WERI-Rb-1 (cell line): ENCODE results near the gene CACNA1E.
"Not testable (repeated sequence)": the region's sequence is repeated elsewhere in the genome, so short reads cannot be mapped to it uniquely, and the experiment has no call there.

Experiments used
- DNase-seq: peaks from one replicate; pipeline ENCODE4 v3.0.0-alpha.2; 2020
- H3K27ac ChIP-seq: fragments of 250-450 bp; sonication (Bioruptor Pico); 2 replicates; pipeline ENCODE4 v1.5.1; 2020; ENCODE audit warnings: mild to moderate bottlenecking, moderate library complexity
- H3K27me3 ChIP-seq: fragments of 250-450 bp; sonication (Bioruptor Pico); 2 replicates; pipeline ENCODE4 v1.5.1; 2021; ENCODE audit warnings: mild to moderate bottlenecking, low read depth, moderate library complexity; ENCODE audit not compliant: insufficient read depth, severe bottlenecking
- H3K36me3 ChIP-seq: fragments of 250-450 bp; sonication (Bioruptor Pico); 2 replicates; pipeline ENCODE4 v1.5.1; 2020; ENCODE audit warnings: mild to moderate bottlenecking, moderate library complexity
- H3K4me3 ChIP-seq: 2 replicates; pipeline ENCODE4 v1.5.1; 2011; ENCODE audit warnings: low read depth, mild to moderate bottlenecking, control low read depth, low read length
- H3K9me3 ChIP-seq: fragments of 250-450 bp; sonication (Bioruptor Pico); 2 replicates; pipeline ENCODE4 v1.5.1; 2021; ENCODE audit warnings: mild to moderate bottlenecking, moderate library complexity; ENCODE audit not compliant: severe bottlenecking
- CTCF ChIP-seq: IDR thresholded peaks from 2 replicates; pipeline ENCODE4 v1.5.1; 2011; ENCODE audit warnings: low read depth, mild to moderate bottlenecking, control low read depth, inconsistent platforms, low read length

CACNA1E gene

GRCh38 chr1:181531951-181532600 is 48.8 kb downstream of the CACNA1E start:
- Histone ChIP-seq H3K4me3 (no peak overlapping the region), H3K9me3 (no peaks in the 10 kb centered on the region), H3K27ac (no peak overlapping the region), H3K27me3 (no peaks in the 10 kb centered on the region), H3K36me3 (no peaks in the 10 kb centered on the region)
- no peak for TF ChIP-seq CTCF
- DNase-seq: no peak

GRCh38 chr1:181538836-181539235 is 55.5 kb downstream of the CACNA1E start:
- no peak overlapping the region for H3K27ac ChIP-seq
- no peak for TF ChIP-seq CTCF
- H3K36me3 ChIP-seq: no peaks in the 10 kb centered on the region
- H3K9me3 ChIP-seq: no peaks in the 10 kb centered on the region
- H3K4me3 ChIP-seq: no peak overlapping the region
- H3K27me3 ChIP-seq: no peaks in the 10 kb centered on the region
- DNase-seq: no peak

- no peak for TF ChIP-seq CTCF
- no peaks in the 10 kb centered on the region for H3K27me3 ChIP-seq
- no peak overlapping the region for H3K4me3 ChIP-seq
- H3K9me3 ChIP-seq: no peaks in the 10 kb centered on the region
- H3K27ac ChIP-seq: no peak overlapping the region
- H3K36me3 ChIP-seq: no peaks in the 10 kb centered on the region
- DNase-seq: no peak
Observed at GRCh38 chr1:181541458-181541857, 58.1 kb downstream of the CACNA1E start.

- Histone ChIP-seq H3K4me3 (no peak overlapping the region), H3K9me3 (no peaks in the 10 kb centered on the region), H3K27ac (no peak overlapping the region), H3K36me3 (no peaks in the 10 kb centered on the region), H3K27me3 (no peaks in the 10 kb centered on the region)
- no peak for DNase-seq
- TF ChIP-seq CTCF: no peak
Observed at GRCh38 chr1:181541947-181542346, 58.6 kb downstream of the CACNA1E start.

- not testable (repeated sequence) for H3K27ac ChIP-seq, H3K36me3 ChIP-seq, H3K9me3 ChIP-seq, DNase-seq, H3K4me3 ChIP-seq, H3K27me3 ChIP-seq
Observed at GRCh38 chr1:181542406-181542805, 59.1 kb downstream of the CACNA1E start.

- H3K4me3 ChIP-seq: no peak overlapping the region
- H3K36me3 ChIP-seq: no peaks in the 10 kb centered on the region
- no peak for TF ChIP-seq CTCF
- H3K9me3 ChIP-seq: no peaks in the 10 kb centered on the region
- no peaks in the 10 kb centered on the region for H3K27me3 ChIP-seq
- H3K27ac ChIP-seq: no peak overlapping the region
- DNase-seq: no peak
Observed at GRCh38 chr1:181545395-181545794, 62.1 kb downstream of the CACNA1E start.
